ENCODE results near the gene CYB5D1.
"Not testable (repeated sequence)": the region's sequence is repeated elsewhere in the genome, so short reads cannot be mapped to it uniquely, and the experiment has no call there.

The CYB5D1 gene

GRCh38 chr17:7856011-7856810, 1.6 kb upstream of the CYB5D1 start:
- Histone ChIP-seq H3K9ac (ENCODE audit: low read depth, low read length) (no peak overlapping the region), H3K9me3 (ENCODE audit: control insufficient read depth, insufficient read depth, low read length) (no peaks in the 10 kb centered on the region), H3K36me3 (ENCODE audit: control insufficient read depth, insufficient read depth, low read length) (peaks cover 2% of the 10 kb centered on the region), H3K4me1 (ENCODE audit: control insufficient read depth, insufficient read depth, low read length) (peaks cover 7% of the 10 kb centered on the region), H3K4me3 (ENCODE audit: low read depth, low read length) (peak overlapping the region; percentile 95), H3K27me3 (ENCODE audit: control insufficient read depth, insufficient read depth, low read length) (peaks cover 45% of the 10 kb centered on the region)

GRCh38 chr17:7856811-7857712, 741 bp upstream of the CYB5D1 start, which contains the start of gene NAA38:
Gene NAA38, minus strand, starts transcription at chr17:7857559. Its CDS starts 96 bp downstream, at chr17:7857463.
- H3K4me1 ChIP-seq (ENCODE audit: control insufficient read depth, insufficient read depth, low read length): peaks cover 6% of the 10 kb centered on the region
- no peaks in the 10 kb centered on the region for H3K36me3 ChIP-seq (ENCODE audit: control insufficient read depth, insufficient read depth, low read length)
- H3K27me3 ChIP-seq (ENCODE audit: control insufficient read depth, insufficient read depth, low read length): peaks cover 40% of the 10 kb centered on the region

GRCh38 chr17:7858522-7858810, 663 bp downstream of the CYB5D1 start:
- peak overlapping the region; percentile 95 for H3K4me3 ChIP-seq (ENCODE audit: low read depth, low read length)
- H3K36me3 ChIP-seq (ENCODE audit: control insufficient read depth, insufficient read depth, low read length): no peaks in the 10 kb centered on the region
- H3K27me3 ChIP-seq (ENCODE audit: control insufficient read depth, insufficient read depth, low read length): peaks cover 28% of the 10 kb centered on the region
- H3K4me1 ChIP-seq (ENCODE audit: control insufficient read depth, insufficient read depth, low read length): peaks cover 6% of the 10 kb centered on the region
- peak overlapping the region; percentile 0 for H3K9ac ChIP-seq (ENCODE audit: low read depth, low read length)
- H3K9me3 ChIP-seq (ENCODE audit: control insufficient read depth, insufficient read depth, low read length): no peaks in the 10 kb centered on the region

More at GRCh38 chr17:7856811-7857712, 741 bp upstream of the CYB5D1 start, which contains the start of gene NAA38:
- no peaks in the 10 kb centered on the region for H3K9me3 ChIP-seq (ENCODE audit: control insufficient read depth, insufficient read depth, low read length)
- H3K4me3 ChIP-seq (ENCODE audit: low read depth, low read length): peak within 1 kb of the TSS; percentile 95
- peak within 1 kb of the TSS; percentile 98 for H3K9ac ChIP-seq (ENCODE audit: low read depth, low read length)

- Histone ChIP-seq H3K4me1 (ENCODE audit: control insufficient read depth, insufficient read depth, low read length) (peaks cover 6% of the 10 kb centered on the region), H3K9ac (ENCODE audit: low read depth, low read length) (no peak overlapping the region), H3K9me3 (ENCODE audit: control insufficient read depth, insufficient read depth, low read length) (no peaks in the 10 kb centered on the region), H3K4me3 (ENCODE audit: low read depth, low read length) (peak overlapping the region; percentile 95), H3K27me3 (ENCODE audit: control insufficient read depth, insufficient read depth, low read length) (peaks cover 25% of the 10 kb centered on the region), H3K36me3 (ENCODE audit: control insufficient read depth, insufficient read depth, low read length) (no peaks in the 10 kb centered on the region)
These were observed 1.2 kb downstream of the CYB5D1 start for GRCh38 chr17:7859028-7859427.

GRCh38 chr17:7862692-7863437, 5.1 kb downstream of the CYB5D1 start:
- Histone ChIP-seq H3K36me3 (ENCODE audit: control insufficient read depth, insufficient read depth, low read length) (no peaks in the 10 kb centered on the region), H3K4me3 (ENCODE audit: low read depth, low read length) (no peak overlapping the region), H3K9ac (ENCODE audit: low read depth, low read length) (no peak overlapping the region), H3K9me3 (ENCODE audit: control insufficient read depth, insufficient read depth, low read length) (no peaks in the 10 kb centered on the region), H3K4me1 (ENCODE audit: control insufficient read depth, insufficient read depth, low read length) (peaks cover 4% of the 10 kb centered on the region), H3K27me3 (ENCODE audit: control insufficient read depth, insufficient read depth, low read length) (no peaks in the 10 kb centered on the region)

GRCh38 chr17:7864384-7864783, 6.6 kb downstream of the CYB5D1 start:
- not testable (repeated sequence) for H3K9ac ChIP-seq (ENCODE audit: low read depth, low read length); H3K9me3 ChIP-seq (ENCODE audit: control insufficient read depth, insufficient read depth, low read length); H3K27me3 ChIP-seq (ENCODE audit: control insufficient read depth, insufficient read depth, low read length); H3K4me1 ChIP-seq (ENCODE audit: control insufficient read depth, insufficient read depth, low read length); H3K36me3 ChIP-seq (ENCODE audit: control insufficient read depth, insufficient read depth, low read length); H3K4me3 ChIP-seq (ENCODE audit: low read depth, low read length)

- no peak overlapping the region for H3K9ac ChIP-seq (ENCODE audit: low read depth, low read length)
- H3K4me1 ChIP-seq (ENCODE audit: control insufficient read depth, insufficient read depth, low read length): no peaks in the 10 kb centered on the region
- no peaks in the 10 kb centered on the region for H3K27me3 ChIP-seq (ENCODE audit: control insufficient read depth, insufficient read depth, low read length)
- H3K36me3 ChIP-seq (ENCODE audit: control insufficient read depth, insufficient read depth, low read length): no peaks in the 10 kb centered on the region
- no peak overlapping the region for H3K4me3 ChIP-seq (ENCODE audit: low read depth, low read length)
- H3K9me3 ChIP-seq (ENCODE audit: control insufficient read depth, insufficient read depth, low read length): no peaks in the 10 kb centered on the region
These were observed 7.3 kb downstream of the CYB5D1 start for GRCh38 chr17:7864995-7865650.

GRCh38 chr17:7867881-7868329, 10.1 kb downstream of the CYB5D1 start:
- Histone ChIP-seq H3K9me3 (ENCODE audit: control insufficient read depth, insufficient read depth, low read length) (no peaks in the 10 kb centered on the region), H3K27me3 (ENCODE audit: control insufficient read depth, insufficient read depth, low read length) (no peaks in the 10 kb centered on the region), H3K4me1 (ENCODE audit: control insufficient read depth, insufficient read depth, low read length) (no peaks in the 10 kb centered on the region), H3K9ac (ENCODE audit: low read depth, low read length) (no peak overlapping the region), H3K4me3 (ENCODE audit: low read depth, low read length) (no peak overlapping the region), H3K36me3 (ENCODE audit: control insufficient read depth, insufficient read depth, low read length) (no peaks in the 10 kb centered on the region)

GRCh38 chr17:7873051-7873450, 15.2 kb downstream of the CYB5D1 start:
- Histone ChIP-seq H3K4me3 (ENCODE audit: low read depth, low read length) (no peak overlapping the region), H3K9ac (ENCODE audit: low read depth, low read length) (no peak overlapping the region), H3K27me3 (ENCODE audit: control insufficient read depth, insufficient read depth, low read length) (no peaks in the 10 kb centered on the region), H3K4me1 (ENCODE audit: control insufficient read depth, insufficient read depth, low read length) (no peaks in the 10 kb centered on the region), H3K36me3 (ENCODE audit: control insufficient read depth, insufficient read depth, low read length) (no peaks in the 10 kb centered on the region), H3K9me3 (ENCODE audit: control insufficient read depth, insufficient read depth, low read length) (no peaks in the 10 kb centered on the region)

- Histone ChIP-seq H3K9me3 (ENCODE audit: control insufficient read depth, insufficient read depth, low read length) (no peaks in the 10 kb centered on the region), H3K4me1 (ENCODE audit: control insufficient read depth, insufficient read depth, low read length) (no peaks in the 10 kb centered on the region), H3K9ac (ENCODE audit: low read depth, low read length) (no peak overlapping the region), H3K36me3 (ENCODE audit: control insufficient read depth, insufficient read depth, low read length) (no peaks in the 10 kb centered on the region), H3K27me3 (ENCODE audit: control insufficient read depth, insufficient read depth, low read length) (no peaks in the 10 kb centered on the region), H3K4me3 (ENCODE audit: low read depth, low read length) (no peak overlapping the region)
These were observed 18.1 kb downstream of the CYB5D1 start for GRCh38 chr17:7875804-7876370.

GRCh38 chr17:7878234-7878633, 20.4 kb downstream of the CYB5D1 start:
- Histone ChIP-seq H3K9me3 (ENCODE audit: control insufficient read depth, insufficient read depth, low read length) (no peaks in the 10 kb centered on the region), H3K27me3 (ENCODE audit: control insufficient read depth, insufficient read depth, low read length) (no peaks in the 10 kb centered on the region), H3K4me3 (ENCODE audit: low read depth, low read length) (no peak overlapping the region), H3K9ac (ENCODE audit: low read depth, low read length) (no peak overlapping the region), H3K4me1 (ENCODE audit: control insufficient read depth, insufficient read depth, low read length) (no peaks in the 10 kb centered on the region), H3K36me3 (ENCODE audit: control insufficient read depth, insufficient read depth, low read length) (no peaks in the 10 kb centered on the region)

Measured in iPS-15b (cell line).